GM21360 (cell line): ENCODE results near the gene ETV6.

Experiments
- ATAC-seq: cut with Tn5 transposase; IDR thresholded peaks from one replicate; pipeline ENCODE4 v1.9.1; 2021; ENCODE audit warnings: mild to moderate bottlenecking, moderate library complexity; ENCODE audit not compliant: unreplicated experiment

Gene ETV6

GRCh38 chr12:11732715-11733114, 83.2 kb downstream of the ETV6 start:
- ATAC-seq: no peak

GRCh38 chr12:11734580-11735180, 85.2 kb downstream of the ETV6 start:
- ATAC-seq: no peak

GRCh38 chr12:11738450-11738849, 89.0 kb downstream of the ETV6 start:
- ATAC-seq: no peak

GRCh38 chr12:11739980-11740577, 90.6 kb downstream of the ETV6 start:
- ATAC-seq: no peak

- no peak for ATAC-seq
Observed at GRCh38 chr12:11741434-11742092, 92.1 kb downstream of the ETV6 start.

- ATAC-seq: no peak
Observed at GRCh38 chr12:11743423-11744409, 94.2 kb downstream of the ETV6 start.

- no peak for ATAC-seq
Observed at GRCh38 chr12:11744410-11744801, 94.9 kb downstream of the ETV6 start.

- no peak for ATAC-seq
Observed at GRCh38 chr12:11745113-11745512, 95.6 kb downstream of the ETV6 start.

GRCh38 chr12:11746024-11746771, 96.7 kb downstream of the ETV6 start:
- ATAC-seq: no peak

- no peak for ATAC-seq
Observed at GRCh38 chr12:11746940-11747716, 97.7 kb downstream of the ETV6 start.

- ATAC-seq: no peak
Observed at GRCh38 chr12:11747969-11748368, 98.5 kb downstream of the ETV6 start.

- ATAC-seq: no peak
Observed at GRCh38 chr12:11748903-11749302, 99.4 kb downstream of the ETV6 start.

GRCh38 chr12:11749943-11750690, 100.6 kb downstream of the ETV6 start:
- ATAC-seq: peak; percentile 46

GRCh38 chr12:11752403-11753149, 103.1 kb downstream of the ETV6 start:
- ATAC-seq: no peak

GRCh38 chr12:11753150-11753499, 103.7 kb downstream of the ETV6 start:
- no peak for ATAC-seq

- no peak for ATAC-seq
Observed at GRCh38 chr12:11753826-11754225, 104.4 kb downstream of the ETV6 start.

GRCh38 chr12:11754256-11754655, 104.8 kb downstream of the ETV6 start:
- ATAC-seq: no peak

- ATAC-seq: no peak
Observed at GRCh38 chr12:11755302-11755930, 105.9 kb downstream of the ETV6 start.
